OCI-M2 (cell line): ENCODE measurements around the gene ZDHHC3.

Experiments used
- DNase-seq: peaks from one replicate; lab custom pipeline; 2025; ENCODE audit not compliant: unreplicated experiment; lab: John Stamatoyannopoulos, UW

The ZDHHC3 gene

DNA sequence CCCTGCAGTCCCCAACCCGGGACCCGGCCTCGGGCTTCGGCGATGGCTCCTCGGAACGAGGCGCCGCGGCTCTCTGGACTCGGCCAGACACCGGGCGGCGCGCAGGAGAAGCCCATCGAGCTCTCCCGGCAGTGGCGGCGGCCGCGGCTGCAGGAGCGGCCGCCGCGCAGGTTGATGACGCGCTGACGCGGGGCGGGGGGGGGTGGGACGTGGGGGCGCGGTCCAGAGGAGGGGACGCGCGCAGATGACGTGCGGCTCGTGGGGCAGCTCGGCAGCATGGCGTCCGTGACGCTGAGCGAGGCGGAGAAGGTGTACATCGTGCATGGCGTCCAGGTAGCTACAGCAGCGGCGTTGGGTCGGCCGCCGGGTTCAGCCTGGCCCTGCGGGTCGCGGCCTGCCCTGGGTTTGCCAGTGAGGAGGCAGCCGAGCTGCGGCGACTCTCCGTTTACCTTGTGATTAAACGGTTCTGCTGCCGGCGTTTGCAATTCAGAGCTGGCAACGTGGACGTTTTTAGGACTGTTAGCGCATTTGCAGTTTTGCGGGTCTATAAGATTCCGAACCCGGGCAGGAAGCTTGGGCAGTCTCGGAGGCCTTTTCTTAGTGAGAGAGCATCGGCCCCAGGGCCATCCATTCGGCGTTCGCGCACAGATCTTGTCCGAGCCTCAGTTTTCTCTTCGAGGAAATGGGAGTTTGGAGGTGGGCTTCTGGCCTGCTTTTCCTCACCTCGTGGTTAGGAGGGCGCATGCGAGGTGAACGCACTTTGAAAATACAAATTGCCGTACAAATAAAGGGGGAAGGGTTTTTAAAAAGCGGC is at the start of gene ZDHHC3, which contains the start of gene EXOSC7:
TSS of gene ZDHHC3 (minus strand) at position 173 of the 814 bp plus-strand sequence. CDS start 16,738 bp downstream, outside the sequence.
TSS of gene EXOSC7 (plus strand) at position 243 of the 814 bp plus-strand sequence. CDS start at position 277, 34 bp downstream.
- DNase-seq: no peak

GRCh38 chr3:45024542-45025255 is 48.7 kb upstream of the ZDHHC3 start:
- no peak for DNase-seq

DNA sequence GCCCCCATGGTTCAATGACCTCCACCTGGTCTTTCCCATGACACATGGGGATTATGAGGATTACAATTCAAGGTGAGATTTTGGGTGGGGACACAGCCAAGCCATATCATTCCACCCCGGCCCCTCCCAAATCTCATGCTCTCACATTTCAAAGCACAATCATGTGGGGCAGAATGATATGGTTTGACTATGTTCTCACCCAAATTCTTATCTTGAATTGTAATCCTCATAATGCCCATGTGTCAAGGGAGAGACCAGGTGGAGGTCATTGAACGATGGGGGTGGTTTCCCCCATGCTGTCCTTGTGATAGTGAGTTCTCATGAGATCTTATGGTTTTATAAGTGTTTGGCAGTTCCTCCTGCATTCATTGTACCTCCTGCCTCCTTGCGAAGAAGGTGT is 47.7 kb upstream of the ZDHHC3 start:
- no peak for DNase-seq

DNA sequence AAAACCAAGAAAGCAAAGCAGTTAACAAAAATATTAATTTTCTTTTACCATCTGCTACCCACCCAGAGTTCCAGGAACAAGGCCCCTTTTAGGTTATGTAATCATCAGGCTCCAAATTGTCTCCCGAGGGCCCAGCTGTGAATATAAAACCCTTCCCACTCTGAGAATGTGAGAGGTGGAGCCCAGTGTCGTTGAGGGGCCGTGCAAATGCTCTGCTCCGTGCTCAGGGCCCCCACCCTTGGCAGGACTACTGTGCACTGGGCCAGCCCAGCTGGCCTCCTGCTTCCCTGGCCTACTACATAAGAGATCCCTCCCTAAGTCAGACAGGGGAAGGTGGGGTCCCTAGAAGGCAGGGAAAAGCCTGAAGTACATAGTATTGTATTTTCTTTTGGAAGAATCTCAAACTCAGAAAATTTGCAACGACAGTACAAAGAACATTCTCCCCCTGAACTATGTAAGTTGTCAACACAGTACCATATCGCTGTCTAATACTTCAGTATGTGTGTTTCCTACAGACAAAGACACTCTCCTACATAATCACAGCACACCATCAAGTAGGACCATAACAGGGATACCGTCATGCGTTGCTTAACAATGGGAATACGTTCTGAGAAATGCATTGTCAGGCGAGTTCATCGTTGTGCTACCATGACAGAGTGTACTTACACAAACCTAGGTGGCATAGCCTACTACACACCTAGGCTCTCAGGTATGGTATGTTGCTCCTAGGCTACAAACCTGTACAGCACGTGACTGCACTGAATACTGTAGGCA is 45.7 kb upstream of the ZDHHC3 start:
- no peak for DNase-seq

GRCh38 chr3:45020534-45020933 is 44.6 kb upstream of the ZDHHC3 start:
- DNase-seq: no peak

DNA sequence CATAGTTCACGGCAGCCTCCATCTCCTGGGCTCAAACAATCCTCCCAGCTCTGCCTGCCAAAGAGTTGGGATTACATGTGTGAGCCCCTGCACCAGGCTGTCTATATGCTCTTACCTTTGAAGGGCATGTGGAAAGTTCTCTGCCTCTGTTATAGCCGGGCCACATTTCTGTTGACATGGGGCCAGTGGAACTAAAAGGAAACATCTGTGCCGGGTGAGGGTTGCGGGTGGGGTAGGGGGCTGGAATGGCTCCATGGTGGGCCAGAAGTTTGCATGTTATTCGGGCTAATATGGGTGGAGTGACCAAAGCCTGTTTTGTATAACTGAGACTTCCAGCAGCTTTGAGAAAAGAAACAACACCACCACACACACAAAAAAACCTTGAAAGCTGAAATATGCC is 41.8 kb upstream of the ZDHHC3 start:
- DNase-seq: no peak

DNA sequence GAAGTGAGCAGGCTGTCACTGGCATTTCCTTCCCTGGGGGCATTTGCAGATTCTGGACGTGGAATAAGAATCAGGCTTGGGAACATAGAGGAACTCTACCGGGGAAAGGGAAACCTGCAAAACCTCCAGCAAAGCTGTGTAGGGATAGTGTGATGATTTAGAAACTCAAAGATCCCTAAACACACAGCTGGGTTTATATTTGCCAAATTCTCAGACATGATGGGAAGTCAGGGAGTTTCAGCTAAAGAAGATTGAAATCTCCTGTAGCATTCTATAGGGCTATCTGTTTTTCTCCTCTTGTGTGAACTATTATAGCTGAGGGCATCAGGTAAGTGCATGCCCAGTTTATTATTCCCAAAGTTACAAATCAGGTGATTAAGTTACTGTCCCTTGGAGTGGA is 40.9 kb upstream of the ZDHHC3 start:
- no peak for DNase-seq

DNA sequence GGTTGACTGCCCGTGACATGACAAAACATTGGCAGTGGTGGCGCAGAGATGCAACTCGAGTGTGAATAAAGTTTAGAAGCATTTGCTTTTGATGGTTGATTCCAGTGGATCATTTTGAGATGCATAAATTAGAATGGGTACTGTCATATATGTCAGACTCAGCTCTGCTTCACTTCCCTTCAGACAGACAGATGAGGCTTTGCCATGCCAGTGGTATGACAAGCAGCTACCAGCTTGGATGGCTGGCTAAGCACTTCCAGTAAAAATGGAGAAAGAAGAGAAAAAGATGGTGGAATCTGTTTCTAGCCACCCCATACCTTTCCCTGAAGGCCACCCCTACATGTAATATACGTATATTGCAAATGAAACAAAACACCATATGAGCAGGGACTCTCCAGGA is 36.6 kb upstream of the ZDHHC3 start:
- no peak for DNase-seq

- DNase-seq: no peak
Observed at GRCh38 chr3:45011756-45012508, 36.0 kb upstream of the ZDHHC3 start.

GRCh38 chr3:45010811-45011333 is 34.9 kb upstream of the ZDHHC3 start:
- no peak for DNase-seq

DNA sequence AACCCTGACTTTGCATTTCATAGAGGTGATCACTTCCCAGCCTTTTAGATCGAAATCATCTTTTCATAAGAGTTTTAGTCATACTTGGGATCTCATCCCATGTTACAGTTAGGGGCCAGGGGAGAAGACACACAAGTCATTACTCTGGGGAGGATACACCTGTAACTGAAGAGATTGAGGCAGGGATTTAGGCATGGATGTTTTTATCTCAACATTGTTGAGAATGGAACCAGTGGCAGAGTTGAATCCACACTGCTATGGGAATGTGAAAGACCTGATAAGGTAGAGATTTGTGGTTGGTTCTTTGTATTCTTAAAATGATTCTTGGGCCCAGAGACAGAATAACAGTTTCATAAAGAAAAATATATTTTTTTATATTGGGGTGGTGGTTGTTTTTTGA is 33.9 kb upstream of the ZDHHC3 start:
- no peak for DNase-seq

- DNase-seq: no peak
Observed at GRCh38 chr3:45008117-45008516, 32.1 kb upstream of the ZDHHC3 start.

- DNase-seq: no peak
Observed at GRCh38 chr3:45007091-45007490, 31.1 kb upstream of the ZDHHC3 start.

GRCh38 chr3:45003859-45004258 is 27.9 kb upstream of the ZDHHC3 start:
- no peak for DNase-seq

GRCh38 chr3:45003406-45003805 is 27.4 kb upstream of the ZDHHC3 start:
- DNase-seq: no peak

- DNase-seq: no peak
Observed at GRCh38 chr3:45002720-45003119, 26.7 kb upstream of the ZDHHC3 start.

GRCh38 chr3:45002139-45002660 is 26.2 kb upstream of the ZDHHC3 start:
- no peak for DNase-seq

DNA sequence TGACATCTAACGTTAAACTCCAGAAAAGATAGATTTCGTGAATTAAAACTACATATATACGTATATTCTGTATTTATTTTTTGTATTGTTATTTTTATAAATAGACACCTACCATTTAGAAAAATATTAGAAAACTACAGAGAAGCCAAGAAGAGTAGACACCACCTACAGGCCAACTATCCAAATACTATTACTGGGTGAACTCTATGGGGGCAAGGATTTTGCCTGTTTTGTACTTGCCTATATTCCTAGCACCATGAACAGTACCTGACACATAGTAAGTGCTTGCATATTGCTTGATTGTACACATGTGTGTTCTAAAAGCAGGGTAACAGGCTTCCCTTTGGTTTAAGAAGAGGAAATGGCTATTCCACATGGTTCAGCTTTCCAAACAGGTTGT is 25.8 kb upstream of the ZDHHC3 start:
- DNase-seq: no peak

DNA sequence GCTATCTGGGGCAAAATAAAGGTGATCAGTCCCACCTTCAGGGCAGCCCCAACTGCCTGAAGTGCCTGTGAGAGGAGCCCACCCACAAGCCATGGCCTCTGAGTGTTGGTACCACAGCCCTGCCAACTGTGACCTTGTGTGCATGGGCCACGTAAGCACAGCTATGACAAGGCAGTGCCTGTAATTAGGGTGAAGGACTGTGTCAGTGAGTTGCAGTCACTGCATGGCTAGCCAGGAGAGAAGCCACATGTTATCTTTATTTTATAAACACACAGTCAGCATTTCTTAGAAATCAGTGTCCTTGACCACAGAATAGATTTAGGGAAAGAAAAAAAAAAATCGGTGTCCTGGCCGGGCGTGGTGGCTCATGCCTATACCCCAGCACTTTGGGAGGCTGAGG is 24.8 kb upstream of the ZDHHC3 start:
- no peak for DNase-seq

DNA sequence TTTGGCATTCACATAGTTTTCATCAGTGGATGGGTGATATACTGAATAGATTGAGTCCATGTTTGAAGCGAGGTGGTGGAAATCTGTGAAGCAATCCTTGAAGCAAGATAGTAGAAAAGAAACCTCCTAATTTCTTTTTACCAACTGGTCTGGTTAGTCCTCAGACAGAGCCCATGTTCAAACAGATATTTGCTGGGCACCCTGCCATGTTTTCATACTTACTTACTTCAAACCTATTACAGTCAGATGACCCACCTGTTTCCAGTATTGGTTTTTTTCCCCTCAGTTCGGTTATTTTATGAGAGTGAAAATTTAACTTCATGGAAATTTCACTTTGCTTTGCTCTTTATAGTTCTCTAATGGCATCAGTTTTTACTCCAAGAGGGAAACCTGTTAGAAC is 23.8 kb upstream of the ZDHHC3 start:
- no peak for DNase-seq
